MM.1S (cell line): ENCODE results near the gene PTPRF.

Experiments
- DNase-seq: peaks from one replicate; pipeline ENCODE4 v3.0.0-alpha.2; 2015
- H2AFZ ChIP-seq: fragments of 300-600 bp; sonication (generic); 2 replicates; pipeline ENCODE4 v1.6.0; 2016; ENCODE audit warnings: antibody characterized with exemption, low read length
- H3F3A ChIP-seq: fragments of 300-600 bp; sonication (generic); 2 replicates; pipeline ENCODE4 v1.6.1; 2016; ENCODE audit warnings: mild to moderate bottlenecking, antibody characterized with exemption, low read length, moderate library complexity, mixed read lengths; ENCODE audit not compliant: insufficient read depth
- H3K27ac ChIP-seq: fragments of 300-600 bp; sonication (generic); 2 replicates; pipeline ENCODE4 v1.5.1; 2016; ENCODE audit warnings: mild to moderate bottlenecking, low read length
- H3K27me3 ChIP-seq: fragments of 300-600 bp; sonication (generic); replicated peaks from 2 replicates; pipeline ENCODE4 v1.6.0; 2016; ENCODE audit warnings: low read length; ENCODE audit not compliant: insufficient read depth
- H3K36me3 ChIP-seq: fragments of 300-600 bp; sonication (generic); replicated peaks from 2 replicates; pipeline ENCODE4 v1.6.1; 2016; ENCODE audit warnings: mild to moderate bottlenecking, low read length, mixed read lengths; ENCODE audit not compliant: insufficient read depth
- H3K4me1 ChIP-seq: fragments of 300-600 bp; sonication (generic); 2 replicates; pipeline ENCODE4 v1.6.1; 2016; ENCODE audit warnings: low read length, mixed read lengths
- H3K4me2 ChIP-seq: fragments of 300-600 bp; sonication (generic); 2 replicates; pipeline ENCODE4 v1.6.0; 2016; ENCODE audit warnings: low read depth, low read length
- H3K4me3 ChIP-seq: fragments of 300-600 bp; sonication (generic); 2 replicates; pipeline ENCODE4 v1.5.1; 2016; ENCODE audit warnings: low read length, mixed read lengths
- H3K79me2 ChIP-seq: fragments of 300-600 bp; sonication (generic); 2 replicates; pipeline ENCODE4 v1.6.1; 2016; ENCODE audit warnings: mixed run types, low read length, mixed read lengths
- H3K9ac ChIP-seq: fragments of 300-600 bp; sonication (generic); 2 replicates; pipeline ENCODE4 v1.6.1; 2016; ENCODE audit warnings: low read length, mixed read lengths
- H3K9me2 ChIP-seq: fragments of 300-600 bp; sonication (generic); replicated peaks from 2 replicates; pipeline ENCODE4 v1.6.1; 2016; ENCODE audit warnings: mild to moderate bottlenecking, low read length, mixed read lengths; ENCODE audit not compliant: insufficient read depth
- H3K9me3 ChIP-seq: fragments of 300-600 bp; sonication (generic); replicated peaks from 2 replicates; pipeline ENCODE4 v1.6.1; 2016; ENCODE audit warnings: mild to moderate bottlenecking, low read length, mixed read lengths; ENCODE audit not compliant: insufficient read depth
- H4K20me1 ChIP-seq: fragments of 300-600 bp; sonication (generic); 2 replicates; pipeline ENCODE4 v1.6.1; 2016; ENCODE audit warnings: mild to moderate bottlenecking, low read length, moderate library complexity, mixed read lengths; ENCODE audit not compliant: insufficient read depth
- CTCF ChIP-seq: fragments of 300-600 bp; sonication (generic); IDR thresholded peaks from 2 replicates; pipeline ENCODE4 v1.5.1; 2016; ENCODE audit warnings: antibody characterized with exemption, low read length, mixed read lengths
- EZH2 ChIP-seq: fragments of 300-600 bp; sonication (generic); optimal IDR thresholded peaks from 2 replicates; pipeline ENCODE3; 2017; ENCODE audit warnings: low read depth, mild to moderate bottlenecking, antibody characterized with exemption, low read length, mixed read lengths
- EZH2phosphoT487 ChIP-seq: fragments of 300-600 bp; sonication (generic); IDR thresholded peaks from 2 replicates; pipeline ENCODE4 v1.6.1; 2018; ENCODE audit warnings: antibody characterized with exemption, low read length

PTPRF gene

DNA sequence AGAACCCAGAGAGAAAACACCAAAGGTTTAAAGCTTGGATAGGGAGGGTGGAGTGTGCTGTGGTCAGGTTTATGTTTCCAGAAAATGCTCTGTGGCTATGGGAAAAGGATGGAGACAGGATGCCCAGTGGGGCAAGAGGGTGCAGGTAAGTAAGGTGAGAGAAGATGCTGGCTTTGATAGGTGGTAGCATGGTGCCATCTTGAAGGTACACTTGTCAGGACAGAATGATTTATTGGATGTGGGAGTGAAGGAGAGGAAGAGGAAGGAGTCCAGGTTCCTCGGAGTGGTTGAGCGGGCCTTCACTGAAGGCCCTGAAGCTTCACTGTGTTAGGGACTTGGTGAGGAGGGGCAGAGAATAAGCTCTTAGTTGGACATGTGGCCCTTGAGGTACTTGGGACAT is 3.6 kb downstream of the PTPRF start:
- H3K79me2 ChIP-seq, result no peaks in the 10 kb centered on the region
- peaks cover 19% of the 10 kb centered on the region for H3K27me3 ChIP-seq
- peaks cover 4% of the 10 kb centered on the region; the same call in 1 of the 2 replicates for H3F3A ChIP-seq
- no peaks in the 10 kb centered on the region for H4K20me1 ChIP-seq
- H3K27ac ChIP-seq, result no peak overlapping the region
- TF ChIP-seq EZH2 (no peak), CTCF (no peak), EZH2phosphoT487 (no peak)
- H3K36me3 ChIP-seq, result no peaks in the 10 kb centered on the region
- H3K4me1 ChIP-seq, result no peaks in the 10 kb centered on the region
- H3K9ac ChIP-seq, result no peak overlapping the region
- H2AFZ ChIP-seq, result no peak overlapping the region
- no peak overlapping the region for H3K4me3 ChIP-seq
- H3K4me2 ChIP-seq, result no peak overlapping the region
- DNase-seq, result no peak
- H3K9me3 ChIP-seq, result no peaks in the 10 kb centered on the region
- no peaks in the 10 kb centered on the region for H3K9me2 ChIP-seq

- no peaks in the 10 kb centered on the region for H3F3A ChIP-seq
- H3K4me3 ChIP-seq, result no peak overlapping the region
- H3K9ac ChIP-seq, result no peak overlapping the region
- H2AFZ ChIP-seq, result no peak overlapping the region
- no peaks in the 10 kb centered on the region for H3K36me3 ChIP-seq
- H3K4me1 ChIP-seq, result no peaks in the 10 kb centered on the region
- no peaks in the 10 kb centered on the region for H3K79me2 ChIP-seq
- H3K9me3 ChIP-seq, result no peaks in the 10 kb centered on the region
- H3K27ac ChIP-seq, result no peak overlapping the region
- no peak for DNase-seq
- TF ChIP-seq EZH2 (no peak), EZH2phosphoT487 (no peak), CTCF (no peak)
- no peaks in the 10 kb centered on the region for H4K20me1 ChIP-seq
- no peak overlapping the region for H3K4me2 ChIP-seq
- H3K27me3 ChIP-seq, result peaks cover 8% of the 10 kb centered on the region
- H3K9me2 ChIP-seq, result no peaks in the 10 kb centered on the region
These were observed 5.6 kb downstream of the PTPRF start for GRCh38 chr1:43536196-43536863.

DNA sequence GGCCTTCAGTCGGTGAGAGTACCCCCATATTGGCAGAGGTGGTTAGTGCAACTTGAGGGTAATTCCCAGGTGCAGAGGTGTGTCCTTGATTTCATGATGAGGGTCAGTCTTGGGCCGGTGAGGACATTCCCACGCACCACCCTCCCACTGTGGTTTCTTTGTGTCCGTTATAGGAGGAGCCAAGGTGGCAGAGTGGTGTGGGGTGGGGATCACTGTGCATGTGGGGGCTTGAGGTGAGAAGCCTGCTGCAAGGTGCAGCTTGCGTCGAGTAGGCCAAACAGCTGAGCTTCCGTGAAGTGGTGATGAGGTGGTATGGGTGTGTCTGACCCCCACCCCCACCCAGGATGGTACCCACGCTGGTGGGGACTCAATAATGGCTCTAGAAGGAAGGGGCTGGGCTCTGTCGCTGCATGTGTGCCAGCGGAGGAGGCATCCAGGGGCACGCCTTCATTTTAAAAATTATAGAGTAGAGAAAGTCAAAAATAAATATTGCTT is 6.2 kb downstream of the PTPRF start:
- Histone ChIP-seq H3K9me2 (no peaks in the 10 kb centered on the region), H2AFZ (no peak overlapping the region), H3K27me3 (peaks cover 5% of the 10 kb centered on the region), H3K9ac (no peak overlapping the region), H3K4me3 (no peak overlapping the region), H3F3A (no peaks in the 10 kb centered on the region), H3K4me2 (no peak overlapping the region), H3K27ac (no peak overlapping the region), H4K20me1 (no peaks in the 10 kb centered on the region), H3K9me3 (no peaks in the 10 kb centered on the region), H3K36me3 (no peaks in the 10 kb centered on the region), H3K79me2 (no peaks in the 10 kb centered on the region), H3K4me1 (no peaks in the 10 kb centered on the region)
- TF ChIP-seq EZH2phosphoT487 (no peak), CTCF (no peak), EZH2 (no peak)
- no peak for DNase-seq
